DMS 273 treated with DMSO at 0.1 percent for 48 hours (cell line): ENCODE data around the gene RHOJ.
A peak's percentile ranks its signal among the peaks of the same experiment; 100 is the strongest.
"Not testable (repeated sequence)": the region's sequence is repeated elsewhere in the genome, so short reads cannot be mapped to it uniquely, and the experiment has no call there.

Experiments
- DNase-seq: peaks from one replicate; lab custom pipeline; 2025; lab: John Stamatoyannopoulos, UW

Gene RHOJ

DNA sequence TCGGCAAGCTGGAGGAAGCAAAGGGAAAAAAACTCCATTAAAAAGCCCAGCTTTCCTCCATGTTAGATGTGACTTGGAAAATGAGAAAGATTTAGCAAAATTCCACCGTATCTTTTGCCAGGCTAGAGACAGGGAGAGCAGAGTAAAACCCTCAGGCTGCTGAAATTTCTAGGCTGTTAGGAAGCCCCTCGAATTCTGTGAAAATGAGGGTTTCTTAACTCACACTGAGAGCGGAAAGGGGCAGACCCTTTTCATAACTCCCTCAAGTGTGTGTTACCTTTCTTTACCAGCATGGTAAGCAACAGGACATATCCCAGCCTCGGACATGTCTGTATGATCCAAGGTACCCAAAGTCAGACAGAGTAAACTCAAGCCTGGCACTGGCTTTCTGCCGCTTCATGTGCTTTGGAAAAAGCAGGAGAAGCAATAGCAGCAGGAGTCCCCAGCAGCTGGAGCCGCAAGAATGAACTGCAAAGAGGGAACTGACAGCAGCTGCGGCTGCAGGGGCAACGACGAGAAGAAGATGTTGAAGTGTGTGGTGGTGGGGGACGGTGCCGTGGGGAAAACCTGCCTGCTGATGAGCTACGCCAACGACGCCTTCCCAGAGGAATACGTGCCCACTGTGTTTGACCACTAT is at the start of gene RHOJ:
Gene RHOJ, plus strand, starts transcription at position 37 of the 637 bp plus-strand sequence. Its CDS starts 427 bp downstream, at position 464.
- no peak for DNase-seq

DNA sequence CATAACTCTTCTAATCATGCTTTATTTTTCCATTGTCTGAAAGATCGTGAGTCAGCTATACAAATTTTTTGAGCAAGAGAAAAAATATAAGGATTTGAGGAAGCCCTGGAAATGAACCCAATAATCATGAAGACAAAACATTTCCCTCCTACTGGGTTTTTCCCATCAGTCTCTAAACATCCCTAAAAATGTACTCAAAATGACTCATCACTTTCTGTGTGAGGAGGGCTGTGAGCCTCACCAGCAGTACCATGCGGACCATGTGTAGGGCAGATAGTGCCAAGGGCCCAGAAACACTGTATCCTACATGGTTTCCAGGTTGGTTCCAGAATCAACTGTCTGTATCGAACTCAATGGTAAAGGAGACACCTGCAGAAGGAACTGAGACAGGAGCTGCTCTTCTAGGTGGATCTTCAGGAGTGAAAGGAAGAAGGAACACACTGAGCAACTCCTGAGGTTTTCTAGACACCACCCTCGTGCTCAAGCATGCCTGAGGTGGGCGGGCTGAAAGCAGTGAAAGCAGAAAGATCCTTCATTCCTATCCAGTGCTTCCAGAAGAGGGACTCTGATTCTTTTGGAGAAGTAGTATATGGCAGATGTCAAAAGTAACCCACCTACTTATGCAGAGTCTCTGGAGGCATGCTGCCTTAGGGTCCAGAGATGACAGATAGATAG is 48.6 kb upstream of the RHOJ start:
- no peak for DNase-seq

DNA sequence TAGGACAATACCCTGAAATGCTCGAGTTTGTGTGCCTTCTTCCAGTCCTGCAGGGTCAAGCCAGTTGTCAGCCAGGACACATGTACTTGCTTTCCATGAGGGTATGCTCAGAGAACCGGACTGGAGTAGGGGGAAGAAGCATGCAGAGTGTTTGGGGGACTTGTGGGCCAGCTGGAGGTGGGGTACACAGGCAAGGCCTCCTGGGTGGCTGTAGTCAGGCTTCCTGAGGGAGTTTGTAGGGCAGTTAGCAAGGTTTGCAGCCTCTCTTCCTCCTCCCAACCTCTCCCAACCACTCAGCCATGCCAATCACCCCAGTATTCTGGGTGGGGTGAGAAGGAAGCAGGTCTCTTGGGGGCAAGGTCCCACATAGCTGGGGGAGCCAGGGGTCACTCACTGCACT is 47.0 kb upstream of the RHOJ start:
- DNase-seq = no peak

DNA sequence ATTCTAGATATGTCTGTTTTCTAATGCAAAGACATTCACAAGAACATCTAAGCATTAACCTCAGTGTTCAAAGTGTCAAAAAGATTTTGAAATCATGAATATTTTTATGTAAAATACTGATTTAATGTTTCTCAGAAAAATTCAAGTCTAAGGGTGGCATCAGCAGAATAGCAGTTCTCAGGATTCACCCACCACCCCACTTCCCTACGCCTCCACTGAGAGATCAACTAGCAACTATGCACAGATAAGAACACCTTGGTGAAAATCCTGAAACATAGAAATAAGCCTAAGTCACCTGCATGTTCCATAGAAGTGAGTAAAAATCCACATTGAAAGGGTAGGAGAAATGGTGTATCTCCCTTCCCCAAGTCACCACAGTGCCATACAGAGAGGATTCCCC is 40.9 kb upstream of the RHOJ start:
- no peak for DNase-seq

DNA sequence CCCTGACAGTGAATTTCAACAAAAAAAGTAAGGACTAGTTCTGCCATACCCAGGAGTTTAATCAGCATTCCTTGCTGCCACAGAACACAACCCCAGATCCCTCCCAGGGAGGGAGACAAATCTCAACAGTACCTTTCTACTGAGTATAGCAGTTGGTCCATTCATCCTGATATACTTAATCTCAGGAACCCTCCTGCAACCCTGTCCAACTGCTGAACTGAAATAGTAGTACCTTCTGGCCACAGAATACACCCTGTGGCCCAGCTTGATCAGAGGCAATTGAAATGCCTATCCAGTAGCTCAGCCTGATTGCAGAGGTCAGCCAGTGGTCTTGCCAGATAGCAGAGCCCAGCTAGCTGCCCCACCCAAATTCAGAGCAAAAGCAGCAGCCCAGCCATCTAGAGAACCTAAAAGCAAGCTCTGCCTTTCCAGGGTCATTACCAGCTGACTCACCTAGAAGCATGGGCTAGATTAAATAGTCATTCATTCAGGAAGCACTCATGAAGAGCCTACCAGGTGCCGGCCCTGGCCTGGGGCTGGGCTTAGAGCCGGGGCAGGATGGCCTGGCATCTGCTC is 40.0 kb upstream of the RHOJ start:
- no peak for DNase-seq

DNA sequence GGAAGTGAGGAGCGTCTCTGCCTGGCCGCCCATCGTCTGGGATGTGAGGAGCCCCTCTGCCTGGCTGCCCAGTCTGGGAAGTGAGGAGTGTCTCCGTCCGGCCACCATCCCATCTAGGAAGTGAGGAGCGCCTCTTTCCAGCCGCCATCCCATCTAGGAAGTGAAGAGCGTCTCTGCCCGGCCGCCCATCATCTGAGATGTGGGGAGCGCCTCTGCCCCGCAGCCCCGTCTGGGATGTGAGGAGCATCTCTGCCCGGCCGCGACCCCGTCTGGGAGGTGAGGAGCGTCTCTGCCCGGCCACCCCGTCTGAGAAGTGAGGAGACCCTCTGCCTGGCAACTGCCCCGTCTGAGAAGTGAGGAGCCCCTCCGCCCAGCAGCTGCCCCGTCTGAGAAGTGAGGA is 39.0 kb upstream of the RHOJ start:
- DNase-seq = not testable (repeated sequence)

DNA sequence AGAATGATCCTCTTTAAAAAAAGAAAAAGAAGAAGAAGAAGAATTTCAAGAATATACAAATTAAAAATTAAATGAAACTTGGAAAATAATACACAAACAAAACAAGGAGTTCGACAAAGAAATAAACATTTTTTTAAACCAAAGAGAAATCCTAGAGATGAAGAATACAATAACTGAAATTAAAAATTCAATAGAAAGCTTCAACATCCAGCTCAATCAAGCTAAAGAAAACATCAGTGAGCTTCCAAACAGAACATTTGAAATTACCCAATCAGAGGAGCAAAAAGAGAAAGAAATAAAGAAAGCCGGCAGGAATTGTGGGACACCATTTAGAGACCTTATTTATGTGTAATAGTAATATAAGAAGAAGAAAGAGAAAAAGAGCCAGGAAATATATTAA is 37.2 kb upstream of the RHOJ start:
- DNase-seq = no peak

DNA sequence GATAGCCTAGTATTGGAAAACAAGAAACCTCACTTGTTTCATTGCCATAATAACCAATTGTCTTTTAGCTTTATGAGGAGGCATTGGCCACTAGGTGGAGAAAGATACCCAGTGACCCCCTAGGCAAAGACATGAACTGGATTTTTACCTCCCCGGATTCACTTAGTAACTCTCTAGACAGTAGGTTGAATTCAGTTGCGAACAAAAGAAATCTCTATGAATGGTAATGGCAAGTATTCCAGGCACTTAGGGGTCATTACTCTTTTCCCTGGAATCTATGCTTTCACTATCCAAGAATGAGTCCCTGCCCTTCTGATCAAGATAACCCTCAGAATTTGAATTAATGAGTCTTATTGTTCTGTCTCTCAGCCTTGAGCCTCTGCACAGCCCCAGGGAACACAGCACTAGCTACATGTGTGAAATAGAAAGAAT is 29.5 kb upstream of the RHOJ start:
- DNase-seq = peak; percentile 3

DNA sequence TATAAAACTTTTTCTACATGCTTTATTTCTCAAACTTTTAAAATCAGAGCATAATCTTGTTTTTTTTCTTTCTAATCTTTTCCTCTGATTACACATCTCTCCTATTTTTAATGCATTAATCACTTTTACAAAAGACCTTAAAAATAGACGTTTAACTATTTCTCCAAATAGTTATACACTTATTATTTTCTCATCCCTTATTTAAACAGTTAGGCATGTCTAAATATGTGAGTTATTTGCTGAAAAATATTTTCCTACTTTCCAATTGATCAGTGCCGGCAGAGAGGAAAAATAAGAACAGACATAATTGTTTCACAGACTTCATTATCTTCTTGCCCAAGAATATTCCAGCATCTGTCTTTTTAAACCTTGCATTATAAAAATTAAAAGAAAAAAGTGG is 28.7 kb upstream of the RHOJ start:
- no peak for DNase-seq

DNA sequence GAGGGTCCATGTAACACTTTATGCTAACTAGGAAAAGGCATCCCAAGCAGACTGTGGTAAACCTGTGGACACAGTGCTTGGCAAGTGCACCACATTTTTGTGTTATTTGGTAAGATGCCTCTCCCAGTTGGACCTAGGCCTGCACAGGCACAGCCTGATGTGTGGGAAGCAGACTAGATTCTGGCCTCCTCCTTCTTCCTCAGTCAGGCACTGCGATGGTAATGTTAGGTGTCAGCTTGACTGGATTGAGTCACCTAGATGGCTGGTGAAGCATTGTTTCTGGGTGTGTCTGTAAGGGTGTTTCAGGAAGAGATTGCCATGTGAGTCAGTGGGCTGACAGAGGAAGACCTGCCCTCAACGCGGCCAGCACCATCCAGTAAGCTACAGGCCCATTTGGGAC is 25.3 kb upstream of the RHOJ start:
- DNase-seq = no peak

DNA sequence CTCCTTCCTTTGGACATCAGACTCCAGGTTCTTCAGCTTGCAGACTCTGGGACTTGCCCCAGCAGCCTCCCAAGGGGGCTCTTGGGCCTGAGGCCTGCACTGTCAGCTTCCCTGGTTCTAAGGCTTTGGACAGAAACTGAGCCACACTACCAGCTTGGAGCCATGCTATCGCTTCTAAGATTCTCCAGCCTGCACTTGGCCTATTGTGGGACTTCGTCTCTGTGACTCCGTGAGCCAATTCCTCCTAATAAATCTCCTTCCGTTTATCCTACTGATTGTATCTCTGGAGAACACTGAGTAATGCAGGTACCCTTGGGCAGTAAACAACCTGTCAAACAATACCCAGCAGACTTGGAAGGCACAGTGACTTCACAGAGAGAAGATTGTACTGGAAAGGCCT is 24.9 kb upstream of the RHOJ start:
- DNase-seq = no peak

DNA sequence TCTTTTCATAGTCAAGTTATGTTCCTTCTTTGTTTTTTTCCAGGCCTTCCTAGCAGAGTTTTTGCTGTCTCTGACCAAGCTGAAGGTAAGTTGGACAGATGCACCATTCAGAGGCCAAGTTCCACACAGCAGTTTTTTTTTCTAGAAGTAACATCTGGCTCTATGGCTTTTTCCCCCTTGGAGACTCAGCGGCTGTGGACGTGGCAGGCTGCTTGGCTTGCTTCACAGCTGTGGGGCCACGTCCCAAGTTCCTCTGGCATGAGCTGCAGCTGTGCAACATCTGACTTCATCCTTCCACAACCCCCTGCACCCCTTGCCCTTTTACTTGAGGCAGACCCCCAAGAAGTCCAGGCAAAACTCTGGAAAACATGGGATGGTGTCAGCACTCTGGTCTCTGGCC is 24.2 kb upstream of the RHOJ start:
- DNase-seq = no peak

DNA sequence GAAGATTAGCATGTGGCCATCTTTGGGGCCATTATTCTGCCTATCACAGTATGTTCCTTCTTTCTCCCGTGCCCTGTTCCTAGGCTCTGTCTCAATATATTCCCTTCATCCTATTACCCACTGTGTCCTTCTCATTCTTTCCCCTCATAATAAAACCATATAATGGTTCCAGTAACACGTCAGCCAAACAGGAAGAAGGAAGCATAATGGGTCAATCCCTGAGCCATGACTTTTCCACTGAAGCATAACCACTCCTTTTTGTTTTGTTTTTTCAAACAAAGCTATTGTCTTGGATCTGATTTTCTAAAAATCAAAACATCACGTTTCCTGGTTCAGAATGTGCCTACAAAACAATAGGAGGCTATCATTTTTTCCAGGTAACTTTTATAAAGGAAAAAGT is 21.3 kb upstream of the RHOJ start:
- no peak for DNase-seq

DNA sequence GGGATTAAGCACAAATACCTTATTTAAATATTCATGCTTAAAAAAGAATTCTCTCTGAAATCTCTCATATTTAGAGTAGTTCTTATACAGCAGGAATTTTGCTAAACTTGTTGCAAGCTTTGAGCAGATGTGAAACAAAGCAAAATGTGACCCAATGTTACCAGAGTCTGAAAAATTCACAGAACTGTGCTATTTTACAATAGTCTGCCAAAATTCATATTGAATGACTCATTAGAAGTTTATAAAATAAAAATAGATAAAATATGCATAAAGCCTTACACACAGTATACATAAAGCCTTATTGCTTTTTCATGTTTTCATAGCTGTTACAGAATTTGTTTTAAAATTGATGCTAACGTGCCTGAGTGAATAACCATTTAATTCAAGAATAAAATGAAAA is 17.8 kb upstream of the RHOJ start:
- DNase-seq = no peak

DNA sequence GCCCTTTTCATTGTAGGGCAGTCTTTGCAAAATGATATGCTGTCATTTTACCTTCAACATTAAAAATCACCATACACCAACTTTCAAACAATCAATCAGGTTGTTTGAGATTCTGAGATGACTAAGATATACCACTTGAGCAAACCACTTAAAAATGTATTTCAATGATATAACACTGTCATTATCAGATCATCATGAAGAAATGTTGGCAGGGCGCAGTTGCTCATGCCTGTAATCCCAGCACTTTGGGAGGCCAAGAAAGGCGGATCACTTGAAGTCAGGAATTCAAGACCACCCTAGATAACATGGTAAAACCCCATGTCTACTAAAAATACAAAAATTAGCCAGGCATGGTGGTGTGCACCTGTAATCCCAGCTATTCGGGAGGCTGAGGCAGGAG is 13.0 kb upstream of the RHOJ start:
- no peak for DNase-seq

DNA sequence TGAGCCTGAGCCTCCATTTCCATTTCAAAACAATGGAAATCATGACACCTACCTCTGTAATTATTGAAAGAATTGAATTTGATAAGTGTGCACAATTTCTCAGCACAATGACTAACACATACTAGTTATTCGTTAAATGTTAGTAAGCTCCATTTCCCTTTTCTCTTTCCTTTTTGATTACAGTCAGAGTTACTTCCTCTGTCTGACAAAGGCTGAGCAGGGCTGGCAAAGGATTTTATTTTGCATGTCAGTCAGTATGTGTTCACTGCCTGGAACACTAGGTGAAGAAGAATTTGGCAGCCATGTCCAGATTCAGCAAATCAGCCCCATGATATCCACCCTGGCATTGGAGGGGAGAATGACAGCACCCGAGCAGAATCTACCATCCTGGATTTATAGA is 12.2 kb upstream of the RHOJ start:
- no peak for DNase-seq

DNA sequence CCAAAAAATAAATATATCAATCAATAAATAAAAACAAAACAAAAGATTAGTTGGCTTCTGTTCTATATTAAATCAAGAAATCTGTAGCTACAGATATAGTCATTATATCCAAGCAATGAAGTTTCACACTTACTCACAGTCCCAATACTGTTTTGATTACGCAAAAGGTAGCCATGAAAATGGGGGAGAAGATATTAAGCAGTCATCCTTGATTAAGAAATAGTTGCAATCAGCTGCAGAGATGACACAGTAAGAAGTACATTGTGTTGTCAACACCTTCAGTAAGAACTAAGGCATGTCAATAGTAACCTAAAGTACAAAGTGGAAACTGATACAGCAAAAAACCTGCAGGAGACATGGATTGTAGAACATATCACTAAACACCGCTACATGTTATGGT is 11.0 kb upstream of the RHOJ start:
- DNase-seq = no peak

DNA sequence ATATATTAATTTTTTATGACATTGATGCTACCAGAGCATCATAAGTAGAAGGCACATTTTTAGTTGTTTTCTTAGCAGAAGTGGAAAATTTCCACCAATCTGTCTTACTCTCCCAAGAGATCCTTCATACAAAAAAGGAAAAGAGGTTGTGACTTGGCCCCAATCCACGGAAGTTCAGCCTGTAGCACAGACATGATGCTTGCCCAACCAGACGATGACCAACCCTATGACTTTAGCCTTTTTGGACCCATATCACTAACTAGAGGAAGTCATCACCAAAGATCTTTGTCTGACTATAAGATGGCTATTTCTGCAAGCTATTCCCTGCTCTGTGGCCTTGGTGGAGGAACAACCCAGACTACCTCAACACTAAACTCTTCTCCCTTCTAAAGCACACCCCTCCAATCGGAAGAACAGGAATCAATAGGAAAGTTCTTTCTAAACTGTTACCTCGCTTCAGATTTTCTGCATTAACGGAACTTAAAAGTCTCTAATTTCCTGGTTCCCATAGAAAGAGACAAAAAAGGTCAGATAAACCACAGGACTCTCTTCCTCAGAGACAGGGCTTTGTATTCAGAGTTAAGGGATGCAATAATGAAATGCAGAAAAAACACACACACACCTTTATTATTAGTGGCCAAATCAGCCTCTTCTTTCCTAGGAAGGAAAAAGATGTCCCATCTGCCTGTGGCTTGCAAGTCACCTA is 4.1 kb upstream of the RHOJ start:
- no peak for DNase-seq

DNA sequence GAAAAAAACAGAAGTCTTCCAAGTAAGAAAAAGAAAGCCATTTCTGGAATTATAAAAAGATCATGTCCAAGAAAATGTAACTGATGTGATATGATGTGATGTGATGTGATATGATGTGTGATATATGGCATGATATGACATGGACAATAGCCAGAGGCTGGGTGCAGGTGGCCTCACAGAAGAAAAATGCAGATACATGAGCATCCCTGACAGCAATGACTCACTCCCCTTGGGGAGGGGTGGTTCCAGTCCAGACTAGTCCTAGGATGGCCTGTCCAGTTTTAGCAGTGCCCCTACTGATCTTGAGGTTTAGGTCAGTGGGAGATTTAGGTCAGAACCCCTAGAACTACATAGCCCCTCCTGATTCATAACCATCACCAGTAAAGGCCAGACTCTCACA is 3.5 kb upstream of the RHOJ start:
- no peak for DNase-seq

DNA sequence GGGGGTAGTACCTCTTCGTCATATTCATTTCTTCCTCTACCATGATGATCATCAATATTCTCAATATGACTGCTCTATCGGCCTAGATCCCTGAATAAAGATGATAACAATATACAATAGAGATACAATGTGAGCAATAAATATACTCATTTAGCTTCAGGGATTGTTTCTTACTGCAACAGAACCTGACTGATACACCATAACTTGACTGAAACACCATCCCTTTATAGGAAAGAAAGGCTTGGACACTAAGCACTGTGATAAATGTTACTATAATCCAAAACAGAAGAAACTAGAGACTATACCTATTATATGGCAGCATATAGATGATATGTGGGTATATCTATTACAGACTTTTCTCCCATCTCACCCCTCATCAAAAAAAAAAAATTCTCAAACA is 1.2 kb upstream of the RHOJ start:
- DNase-seq = no peak

DNA sequence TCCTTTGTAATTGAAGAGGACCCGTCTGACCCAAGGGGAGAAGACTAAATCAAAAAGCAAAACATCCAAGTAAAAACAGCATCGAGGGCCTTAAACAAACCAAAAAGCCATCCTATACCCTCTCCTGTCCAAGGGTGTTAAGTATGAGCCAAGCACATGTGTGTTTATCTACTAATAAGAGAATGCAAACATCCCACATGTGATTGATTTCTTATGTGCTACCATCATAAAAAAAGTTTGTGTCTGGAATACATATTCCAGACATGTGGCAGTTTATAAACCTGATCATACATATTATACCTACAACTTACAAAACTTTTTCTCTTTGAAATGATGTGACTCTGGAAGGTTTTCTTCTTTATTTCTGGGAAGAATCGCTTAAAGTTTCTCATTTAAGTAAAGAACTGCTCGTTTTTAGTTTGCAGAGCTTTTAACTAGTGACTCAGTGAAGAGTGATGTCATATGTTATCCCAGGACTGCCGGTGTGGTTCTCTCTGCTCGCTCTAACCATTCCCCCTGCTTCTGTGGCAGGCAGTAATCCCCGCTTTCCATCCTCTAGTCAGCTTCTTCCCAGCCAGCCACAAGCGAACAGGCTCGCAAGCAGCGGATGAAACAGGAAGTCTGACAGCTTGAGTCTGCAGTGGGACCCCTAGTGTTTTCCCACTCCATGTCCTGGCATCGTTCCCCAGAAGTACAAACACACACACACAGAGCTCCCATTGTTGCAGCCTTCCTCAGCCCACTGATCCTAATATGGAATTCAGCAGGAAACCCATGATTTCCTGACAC is 431 bp upstream of the RHOJ start:
- DNase-seq = peak; percentile 23

DNA sequence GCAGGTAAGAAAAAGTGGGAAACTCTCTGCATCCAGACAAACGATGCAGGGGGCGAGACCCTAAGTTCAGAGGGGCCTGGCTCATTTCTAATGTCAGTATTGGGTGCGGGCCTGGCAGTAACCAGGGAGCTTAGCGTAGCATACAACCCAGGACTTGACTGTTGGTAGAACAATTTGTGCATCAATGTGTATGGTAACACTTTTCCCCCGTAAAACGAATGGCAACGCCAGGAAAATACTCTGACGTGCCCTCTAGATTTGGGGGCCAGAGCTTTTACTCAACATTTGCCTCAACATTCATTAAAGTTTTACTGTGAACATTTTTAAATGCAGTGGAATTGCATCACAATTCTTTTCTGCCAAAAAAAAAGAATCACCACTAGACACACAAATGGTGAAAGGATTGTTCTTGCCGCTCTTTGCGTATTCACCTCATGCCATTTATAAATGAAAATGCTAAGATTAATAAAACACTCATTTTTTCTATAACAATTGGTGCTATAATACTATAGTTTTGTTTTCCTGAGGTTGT is 867 bp downstream of the RHOJ start:
- no peak for DNase-seq
